ENCODE measurements around the gene GMCL1. TPM values are rescaled to one million over a fixed set of nuclear protein-coding genes. Genes with fewer than 3 reads are reported as not detected.

Gene GMCL1
- total RNA-seq, 1 experiment from 2014 or later, result 12.7 TPM

DNA sequence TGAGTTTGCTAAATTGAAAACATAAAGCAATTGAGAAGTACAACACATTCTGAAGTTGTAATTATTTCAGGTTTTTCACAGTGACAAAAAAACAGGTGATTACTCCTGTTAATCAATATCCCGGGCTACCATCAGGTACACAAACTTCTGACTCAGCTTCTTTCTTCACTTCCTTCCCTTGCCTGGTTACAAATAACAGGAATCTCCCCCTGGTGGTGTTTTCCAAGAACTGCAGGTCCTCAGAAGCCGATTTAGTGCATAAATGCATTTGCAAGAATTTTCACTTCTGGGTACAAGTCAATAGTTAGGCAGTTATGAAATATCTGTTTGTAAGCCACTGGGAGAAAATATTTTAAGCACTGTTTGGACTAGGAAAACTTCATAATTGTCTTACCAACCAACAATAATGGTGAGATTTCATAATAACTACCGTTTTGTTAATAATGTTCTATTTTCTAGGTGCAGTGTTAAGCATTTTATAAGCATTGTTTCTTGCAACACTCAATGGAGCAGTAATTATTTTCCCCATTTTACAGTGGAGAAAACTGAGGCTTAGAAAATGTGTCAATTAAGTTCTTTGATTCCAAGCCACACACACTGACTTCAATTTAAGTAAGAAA is 12.4 kb upstream of the GMCL1 start:
- H3F3A ChIP-seq (ENCODE audit: low read length, unreplicated experiment), result no peaks in the 10 kb centered on the region
- no peak overlapping the region for H2AFZ ChIP-seq (ENCODE audit: low read length)
- H3K9me3 ChIP-seq (ENCODE audit: low read length), result no peaks in the 10 kb centered on the region
- H3K9me2 ChIP-seq (replicated peaks; ENCODE audit: low read length), result no peaks in the 10 kb centered on the region
- no peaks in the 10 kb centered on the region for H3K79me2 ChIP-seq (ENCODE audit: low read length)
- POLR2A ChIA-PET (ENCODE audit: unreplicated experiment), result interaction anchor here (1.0 kb wide), 1 partner anchor 92 kb away, joined by 7 read pairs; no protein-coding TSS in a partner anchor
- intact Hi-C loops (cut with micrococcal nuclease), result loop anchor here (1.0 to 5.0 kb wide), 3 partner anchors 45 to 93 kb away; no protein-coding TSS in a partner anchor
- DNase-seq (peak; percentile 97), ATAC-seq (peak; percentile 56)
- no TSS peak for BruUV-seq (replicated peaks)
- no peaks in the 10 kb centered on the region; the same call in 1 of the 2 replicates for H3K36me3 ChIP-seq (ENCODE audit: low read depth, low read length)
- no peak overlapping the region for H3K9ac ChIP-seq (ENCODE audit: low read length)
- H4K20me1 ChIP-seq (ENCODE audit: low read length), result no peaks in the 10 kb centered on the region
- CTCF ChIA-PET, result interaction anchor here (0.5 to 4.7 kb wide), 9 partner anchors 11 to 301 kb away, joined by 3 to 89 read pairs (median 3); partner anchors contain the start of gene ANXA4
- H3K4me3 ChIP-seq (ENCODE audit: low read length), result no peak overlapping the region
- peaks cover 13% of the 10 kb centered on the region for H3K4me1 ChIP-seq (ENCODE audit: insufficient read depth, low read length)
- H3K27ac ChIP-seq (ENCODE audit: low read length), result no peak overlapping the region
- H3K27me3 ChIP-seq (ENCODE audit: low read length), result no peaks in the 10 kb centered on the region
- TF ChIP-seq, protein P1, sequence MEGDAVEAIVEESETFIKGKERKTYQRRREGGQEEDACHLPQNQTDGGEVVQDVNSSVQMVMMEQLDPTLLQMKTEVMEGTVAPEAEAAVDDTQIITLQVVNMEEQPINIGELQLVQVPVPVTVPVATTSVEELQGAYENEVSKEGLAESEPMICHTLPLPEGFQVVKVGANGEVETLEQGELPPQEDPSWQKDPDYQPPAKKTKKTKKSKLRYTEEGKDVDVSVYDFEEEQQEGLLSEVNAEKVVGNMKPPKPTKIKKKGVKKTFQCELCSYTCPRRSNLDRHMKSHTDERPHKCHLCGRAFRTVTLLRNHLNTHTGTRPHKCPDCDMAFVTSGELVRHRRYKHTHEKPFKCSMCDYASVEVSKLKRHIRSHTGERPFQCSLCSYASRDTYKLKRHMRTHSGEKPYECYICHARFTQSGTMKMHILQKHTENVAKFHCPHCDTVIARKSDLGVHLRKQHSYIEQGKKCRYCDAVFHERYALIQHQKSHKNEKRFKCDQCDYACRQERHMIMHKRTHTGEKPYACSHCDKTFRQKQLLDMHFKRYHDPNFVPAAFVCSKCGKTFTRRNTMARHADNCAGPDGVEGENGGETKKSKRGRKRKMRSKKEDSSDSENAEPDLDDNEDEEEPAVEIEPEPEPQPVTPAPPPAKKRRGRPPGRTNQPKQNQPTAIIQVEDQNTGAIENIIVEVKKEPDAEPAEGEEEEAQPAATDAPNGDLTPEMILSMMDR (conservative IDR thresholded peaks at IDR 0.05; ENCODE audit: low read depth, low read length), result peak; percentile 94
- TF ChIP-seq EZH2 (IDR thresholded peaks at IDR 0.05; ENCODE audit: low read length, unreplicated experiment), result no peak
- H3K4me2 ChIP-seq (ENCODE audit: low read length), result peak overlapping the region; percentile 21; the same call in 1 of the 2 replicates

DNA sequence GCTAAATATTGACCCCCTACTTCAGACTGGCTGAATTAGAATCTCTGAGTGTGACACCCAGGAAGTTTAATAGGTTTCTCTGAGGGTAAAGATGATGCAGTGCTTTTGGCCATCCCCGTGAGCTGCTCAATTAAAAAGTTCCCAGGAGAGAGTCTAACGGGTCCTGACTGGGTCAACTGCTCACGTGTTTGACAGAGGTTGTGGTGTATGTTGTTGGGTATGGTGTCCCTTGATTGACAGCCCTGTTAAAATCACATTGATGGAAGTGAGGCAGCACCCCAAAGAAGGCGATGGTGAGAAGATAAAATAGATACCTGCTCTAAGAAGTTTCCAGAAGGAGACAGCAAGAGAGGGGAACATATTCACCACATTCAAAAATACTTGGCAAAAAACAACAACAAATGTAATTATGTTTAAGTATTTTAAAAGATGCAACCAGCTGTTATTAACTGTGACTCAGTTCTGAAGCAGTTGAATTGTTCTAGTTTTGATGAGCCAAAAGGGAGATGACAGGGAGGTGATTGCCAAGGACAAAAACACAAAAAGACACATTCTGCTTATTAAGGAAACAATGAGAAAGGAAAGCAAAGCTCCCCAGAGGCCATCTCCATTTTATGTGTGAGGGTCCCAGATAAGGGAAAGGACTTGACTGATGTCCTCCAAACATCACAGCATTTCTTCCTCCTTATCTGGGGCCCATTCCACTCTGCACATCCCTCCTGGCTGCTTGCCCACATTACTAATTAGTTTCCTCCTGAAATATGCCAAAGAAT is 11.5 kb upstream of the GMCL1 start:
- Histone ChIP-seq H3K27me3 (ENCODE audit: low read length) (no peaks in the 10 kb centered on the region), H3K4me2 (ENCODE audit: low read length) (no peak overlapping the region), H3K9me3 (ENCODE audit: low read length) (no peaks in the 10 kb centered on the region), H2AFZ (ENCODE audit: low read length) (no peak overlapping the region), H3K4me1 (ENCODE audit: insufficient read depth, low read length) (peaks cover 13% of the 10 kb centered on the region), H3K9ac (ENCODE audit: low read length) (no peak overlapping the region), H3F3A (ENCODE audit: low read length, unreplicated experiment) (no peaks in the 10 kb centered on the region), H3K79me2 (ENCODE audit: low read length) (no peaks in the 10 kb centered on the region), H3K9me2 (replicated peaks; ENCODE audit: low read length) (no peaks in the 10 kb centered on the region), H3K4me3 (ENCODE audit: low read length) (no peak overlapping the region), H3K27ac (ENCODE audit: low read length) (no peak overlapping the region), H3K36me3 (ENCODE audit: low read depth, low read length) (no peaks in the 10 kb centered on the region; the same call in 1 of the 2 replicates), H4K20me1 (ENCODE audit: low read length) (no peaks in the 10 kb centered on the region)
- intact Hi-C loops (cut with micrococcal nuclease), result loop anchor here (1.0 to 5.0 kb wide), 3 partner anchors 46 to 94 kb away; no protein-coding TSS in a partner anchor
- POLR2A ChIA-PET (ENCODE audit: unreplicated experiment), result no interaction called here
- TF ChIP-seq EZH2phosphoT487 (IDR thresholded peaks at IDR 0.05; ENCODE audit: borderline replicate concordance, low read length), result no peak
- TF ChIP-seq, protein P1 (conservative IDR thresholded peaks at IDR 0.05; ENCODE audit: low read depth, low read length), result no peak
- no peak for TF ChIP-seq EZH2 (IDR thresholded peaks at IDR 0.05; ENCODE audit: low read length, unreplicated experiment)
- ATAC-seq (no peak), DNase-seq (no peak)
- BruUV-seq (replicated peaks), result no TSS peak
- CTCF ChIA-PET, result interaction anchor here (4.7 kb wide), 1 partner anchor 93 kb away, joined by 89 read pairs; no protein-coding TSS in a partner anchor
